GM03348 (cell line): Measurements from ENCODE around the gene SDK2.
A peak's percentile ranks its signal among the peaks of the same experiment; 100 is the strongest.

ENCODE experiments used
- DNase-seq: peaks from one replicate; pipeline ENCODE4 v3.0.0; 2012; ENCODE audit warnings: low spot score

SDK2 gene

GRCh38 chr17:73360961-73361761, 283.1 kb downstream of the SDK2 start:
- DNase-seq = no peak

DNA sequence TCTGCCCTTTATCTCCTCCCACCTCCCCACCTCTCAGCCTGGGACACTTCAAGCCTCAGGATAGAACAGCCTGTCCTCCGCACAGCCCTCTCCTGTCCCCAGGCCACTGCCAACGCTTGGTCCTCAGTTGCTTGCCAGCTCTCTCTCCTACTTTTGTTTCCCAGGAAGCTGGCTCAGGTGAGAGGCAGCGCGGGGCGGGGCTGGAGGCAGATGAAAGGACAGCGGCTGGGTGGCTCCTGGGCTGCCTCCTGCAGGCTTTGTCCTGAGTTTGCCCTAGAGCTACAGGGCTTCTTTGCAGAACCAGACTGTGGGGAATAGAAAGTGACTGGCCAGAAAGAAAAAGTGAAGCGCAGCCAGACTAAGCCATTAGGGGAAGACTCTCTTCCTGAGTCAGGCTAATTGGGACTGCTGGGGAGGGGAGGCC, 284.2 kb downstream of the SDK2 start:
- no peak for DNase-seq

DNA sequence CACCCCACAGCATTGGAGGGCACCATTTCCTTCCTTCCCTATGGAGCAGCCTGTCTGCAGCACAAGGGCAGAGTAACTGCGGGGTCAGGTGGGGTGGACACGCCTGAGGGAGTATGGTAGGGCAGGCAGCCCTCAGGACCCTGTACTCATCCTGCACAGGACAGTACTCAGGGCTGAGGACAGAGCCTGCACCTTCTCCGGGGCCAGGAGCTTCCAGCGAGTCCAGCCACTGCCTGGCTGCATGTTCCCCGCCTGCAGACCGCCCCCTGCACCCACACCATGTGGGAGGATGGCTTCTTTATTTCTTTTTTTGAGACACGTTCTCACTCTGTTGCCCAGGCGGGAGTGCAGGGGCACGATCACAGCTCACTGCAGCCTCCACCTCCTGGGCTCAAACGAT, 284.9 kb downstream of the SDK2 start:
- no peak for DNase-seq

DNA sequence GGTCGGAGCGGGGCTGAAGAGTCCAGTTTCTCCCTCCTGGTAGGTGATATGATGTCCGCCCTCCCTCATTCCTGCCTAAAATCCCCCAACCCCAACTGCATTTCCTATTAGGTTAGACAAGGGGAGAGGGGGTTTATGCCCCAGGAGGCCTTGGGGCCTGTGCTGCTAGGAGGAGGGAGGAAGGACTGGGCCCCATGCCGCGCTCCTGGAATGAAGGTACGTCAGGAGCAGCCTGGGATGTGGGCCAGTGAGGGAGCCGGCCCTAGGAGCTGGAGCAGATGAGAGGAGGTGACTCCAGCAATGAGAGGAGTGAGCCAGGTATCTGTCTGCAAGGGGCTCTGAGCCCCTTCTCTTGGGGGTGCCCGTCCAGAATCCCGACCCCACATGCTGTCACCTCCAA, 285.6 kb downstream of the SDK2 start:
- DNase-seq = no peak

- no peak for DNase-seq
Observed at GRCh38 chr17:73357981-73358380, 286.3 kb downstream of the SDK2 start.

DNA sequence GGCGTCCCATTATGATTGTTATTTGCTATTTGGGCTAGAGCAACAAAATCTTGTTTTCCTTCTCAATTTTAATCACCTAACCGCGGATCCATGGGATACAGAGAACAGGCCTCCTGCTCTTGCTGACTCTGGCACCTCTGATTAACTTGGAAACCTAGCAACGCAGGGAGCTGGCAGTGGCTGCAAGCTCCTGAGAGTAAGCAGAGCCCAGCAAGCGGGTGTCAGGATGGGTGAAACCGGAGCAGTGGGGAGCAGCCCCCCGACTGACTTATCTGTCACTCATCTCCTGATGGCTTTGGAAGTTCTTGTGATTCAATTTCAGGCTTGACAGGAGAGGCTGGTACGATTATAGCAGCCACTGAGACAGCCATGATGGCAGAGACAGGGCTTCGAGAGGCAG, 286.9 kb downstream of the SDK2 start:
- DNase-seq = no peak

GRCh38 chr17:73356561-73357170, 287.6 kb downstream of the SDK2 start:
- no peak for DNase-seq

- no peak for DNase-seq
Observed at GRCh38 chr17:73354423-73355284, 289.6 kb downstream of the SDK2 start.

DNA sequence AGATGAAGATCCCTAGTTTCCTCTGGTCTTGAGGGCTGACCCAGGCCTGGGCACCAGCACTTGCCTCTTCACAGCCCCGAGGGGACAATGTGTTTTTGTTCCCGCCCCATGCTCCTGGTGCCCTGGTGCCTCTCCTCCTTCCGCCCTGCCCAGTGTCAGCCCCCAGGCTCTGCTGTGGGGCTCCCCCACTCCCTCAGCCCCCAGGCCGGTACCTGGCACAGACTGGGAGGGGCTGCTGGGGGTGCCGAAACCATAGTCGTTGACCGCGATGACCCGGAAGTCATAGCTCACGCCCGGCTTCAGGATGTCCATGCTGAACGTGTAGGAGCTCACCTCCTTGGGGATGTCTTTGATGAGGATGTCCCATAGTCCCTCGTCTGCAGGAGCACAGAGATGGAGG, 292.0 kb downstream of the SDK2 start:
- no peak for DNase-seq

- DNase-seq = no peak
Observed at GRCh38 chr17:73351764-73352163, 292.5 kb downstream of the SDK2 start.

- DNase-seq = no peak
Observed at GRCh38 chr17:73350864-73351263, 293.4 kb downstream of the SDK2 start.

DNA sequence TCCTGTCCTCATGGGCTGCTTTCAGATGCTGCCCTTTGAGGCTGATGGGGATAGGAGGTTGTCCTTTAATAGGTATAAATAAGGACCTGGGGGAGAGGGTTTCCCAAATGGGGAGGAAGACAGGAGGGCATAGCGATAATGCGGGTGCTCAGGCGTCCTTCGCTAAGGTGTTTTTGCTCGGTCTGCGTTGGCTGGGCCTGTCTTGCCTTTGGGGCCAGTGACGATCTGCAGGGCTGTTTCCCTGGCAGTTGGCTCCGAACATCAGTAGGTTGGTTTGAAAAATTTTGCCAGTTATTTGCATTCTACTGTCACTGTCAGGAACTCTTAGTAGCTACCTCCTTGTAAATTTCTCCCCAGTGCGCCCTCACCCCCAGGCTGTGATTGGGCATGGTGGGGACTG, 294.6 kb downstream of the SDK2 start:
- DNase-seq = no peak

DNA sequence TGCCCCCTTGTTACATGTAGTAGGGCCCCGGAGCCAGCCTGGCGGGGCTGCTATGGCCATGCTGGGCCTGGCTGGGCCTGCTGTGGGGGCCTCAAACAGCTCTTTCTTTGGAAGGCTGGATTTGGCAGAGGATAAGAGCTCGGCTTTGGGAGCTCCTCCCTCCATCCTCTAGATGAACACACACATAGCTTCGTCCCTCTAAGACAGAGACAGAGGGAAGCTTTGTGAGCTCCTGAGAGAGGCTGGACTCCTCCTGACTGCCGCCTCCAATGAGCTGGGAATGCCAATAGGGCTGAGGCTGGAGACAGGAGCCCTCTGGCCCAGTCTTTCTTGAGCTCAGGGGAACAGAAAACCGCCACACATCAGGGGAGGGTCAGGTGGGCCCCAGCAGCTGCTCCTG, 295.1 kb downstream of the SDK2 start:
- no peak for DNase-seq

DNA sequence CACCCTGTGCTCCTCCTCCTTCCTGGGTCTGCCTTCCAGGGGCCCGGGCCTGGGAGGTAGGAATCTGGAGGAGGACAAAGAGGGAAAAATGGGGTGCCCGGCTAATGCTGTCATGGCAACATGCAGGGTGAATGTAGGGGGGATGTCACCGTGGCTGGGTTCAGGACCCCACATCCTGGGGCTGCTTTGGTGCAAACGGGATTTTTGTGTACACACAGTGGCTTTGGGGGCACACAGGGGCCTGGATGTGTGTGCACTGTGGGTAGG, 295.5 kb downstream of the SDK2 start:
- DNase-seq = no peak

GRCh38 chr17:73348018-73348828, 296.0 kb downstream of the SDK2 start:
- DNase-seq = no peak

- DNase-seq = no peak
Observed at GRCh38 chr17:73347351-73347750, 296.9 kb downstream of the SDK2 start.

GRCh38 chr17:73346501-73347162, 297.6 kb downstream of the SDK2 start:
- DNase-seq = no peak

- no peak for DNase-seq
Observed at GRCh38 chr17:73343739-73344454, 300.3 kb downstream of the SDK2 start.

DNA sequence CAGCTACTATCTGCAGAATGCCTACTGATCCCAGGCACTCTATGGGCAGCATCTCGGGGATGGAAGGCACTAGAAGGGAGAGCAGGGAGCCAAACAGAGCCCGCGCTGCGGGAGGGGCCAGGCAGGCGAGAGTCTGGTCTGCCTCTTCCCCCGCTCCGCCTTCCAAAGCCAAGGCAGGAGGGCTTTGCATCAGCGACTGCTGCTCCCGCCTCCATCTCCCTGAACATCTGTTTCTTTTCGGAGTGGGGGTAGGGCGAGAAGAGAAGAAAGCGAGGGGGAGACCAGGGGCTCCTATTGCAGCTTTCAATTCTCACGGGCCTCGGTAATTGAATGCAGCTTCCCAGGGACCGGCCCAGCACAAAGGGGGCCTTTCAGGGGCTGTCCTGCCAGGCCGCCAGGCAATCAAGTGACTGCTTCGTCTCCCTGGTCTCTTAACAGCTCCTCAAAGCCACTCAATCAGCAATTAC, 301.0 kb downstream of the SDK2 start:
- DNase-seq = peak; percentile 93

DNA sequence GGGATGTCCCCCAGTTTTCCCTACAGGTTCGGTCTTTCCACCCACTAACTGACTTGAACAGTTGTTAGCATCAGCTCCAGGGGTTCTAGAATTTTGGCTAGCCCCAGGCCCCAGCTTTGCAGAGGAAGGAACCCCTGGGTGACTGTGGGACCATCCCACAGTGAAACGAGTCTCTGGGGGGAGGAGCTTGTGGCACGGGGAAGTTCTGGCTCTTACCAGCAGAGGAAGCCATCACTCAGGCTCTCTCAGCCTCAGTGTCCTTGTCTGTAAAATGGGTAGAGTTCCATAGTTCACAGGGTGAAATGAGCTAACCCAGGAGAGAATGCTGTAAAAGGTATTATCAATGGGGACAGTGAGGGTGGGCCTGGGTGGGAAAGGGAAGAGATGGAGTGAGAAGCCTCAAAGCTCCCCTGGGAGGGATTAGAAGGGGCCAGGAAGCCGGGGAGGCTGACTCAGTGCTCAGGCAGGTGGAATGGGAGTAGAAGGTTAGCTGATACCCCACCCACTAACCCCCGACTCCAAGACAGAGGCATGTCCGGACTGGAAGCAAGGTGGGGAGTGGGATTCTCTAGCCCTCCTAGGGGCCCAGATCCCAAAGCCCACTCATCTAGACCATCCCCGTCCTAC, 301.6 kb downstream of the SDK2 start:
- peak; percentile 69 for DNase-seq
